ENCODE measurements around the gene SMIM24.
"Not testable (repeated sequence)": the region's sequence is repeated elsewhere in the genome, so short reads cannot be mapped to it uniquely, and the experiment has no call there.

SMIM24 gene

GRCh38 chr19:3448616-3449334, 31.6 kb downstream of the SMIM24 start:
- no peaks in the 10 kb centered on the region for H3K4me1 ChIP-seq (ENCODE audit: insufficient read depth, low read length, poor library complexity, severe bottlenecking)
- no peak overlapping the region for H3K9ac ChIP-seq (ENCODE audit: low read depth, low read length, poor library complexity, severe bottlenecking)
- no peaks in the 10 kb centered on the region for H3K9me2 ChIP-seq (replicated peaks; ENCODE audit: low read depth, low read length)
- H3K4me3 ChIP-seq (ENCODE audit: low read length, poor library complexity, severe bottlenecking): no peak overlapping the region
- H3K79me2 ChIP-seq (ENCODE audit: insufficient read depth, low read length): no peaks in the 10 kb centered on the region
- no peak overlapping the region for H2AFZ ChIP-seq (ENCODE audit: low read length)
- H3K4me2 ChIP-seq (ENCODE audit: low read depth, low read length, poor library complexity, severe bottlenecking): no peak overlapping the region
- TF ChIP-seq CTCF (conservative IDR thresholded peaks at IDR 0.05; ENCODE audit: low read length): no peak
- TF ChIP-seq EZH2phosphoT487 (IDR thresholded peaks at IDR 0.05; ENCODE audit: borderline replicate concordance): no peak
- peaks cover 58% of the 10 kb centered on the region; the same call in 1 of the 2 replicates for H3K36me3 ChIP-seq (ENCODE audit: insufficient read depth, low read length)
- H3K27me3 ChIP-seq (ENCODE audit: insufficient read depth, low read length, poor library complexity, severe bottlenecking): no peaks in the 10 kb centered on the region
- no peaks in the 10 kb centered on the region for H3K9me3 ChIP-seq (ENCODE audit: insufficient read depth, low read depth, low read length)
- H3F3A ChIP-seq (ENCODE audit: low read depth): no peaks in the 10 kb centered on the region
- H4K20me1 ChIP-seq (ENCODE audit: insufficient read depth, low read length, poor library complexity, severe bottlenecking): no peaks in the 10 kb centered on the region

- H3K9me3 ChIP-seq (ENCODE audit: insufficient read depth, low read depth, low read length); H3F3A ChIP-seq (ENCODE audit: low read depth); H3K4me1 ChIP-seq (ENCODE audit: insufficient read depth, low read length, poor library complexity, severe bottlenecking); H4K20me1 ChIP-seq (ENCODE audit: insufficient read depth, low read length, poor library complexity, severe bottlenecking); H3K79me2 ChIP-seq (ENCODE audit: insufficient read depth, low read length); H3K4me2 ChIP-seq (ENCODE audit: low read depth, low read length, poor library complexity, severe bottlenecking); H3K9ac ChIP-seq (ENCODE audit: low read depth, low read length, poor library complexity, severe bottlenecking); H3K9me2 ChIP-seq (replicated peaks; ENCODE audit: low read depth, low read length); H2AFZ ChIP-seq (ENCODE audit: low read length); H3K27me3 ChIP-seq (ENCODE audit: insufficient read depth, low read length, poor library complexity, severe bottlenecking); H3K4me3 ChIP-seq (ENCODE audit: low read length, poor library complexity, severe bottlenecking): not testable (repeated sequence)
- H3K36me3 ChIP-seq (ENCODE audit: insufficient read depth, low read length): peaks cover 49% of the 10 kb centered on the region; the same call in 1 of the 2 replicates
Measured at GRCh38 chr19:3446657-3447056, 33.7 kb downstream of the SMIM24 start.

GRCh38 chr19:3444695-3445234, 35.6 kb downstream of the SMIM24 start:
- Histone ChIP-seq H3K9me2 (replicated peaks; ENCODE audit: low read depth, low read length) (no peaks in the 10 kb centered on the region), H3F3A (ENCODE audit: low read depth) (no peaks in the 10 kb centered on the region), H3K79me2 (ENCODE audit: insufficient read depth, low read length) (no peaks in the 10 kb centered on the region; the same call in 1 of the 2 replicates), H3K4me2 (ENCODE audit: low read depth, low read length, poor library complexity, severe bottlenecking) (no peak overlapping the region), H4K20me1 (ENCODE audit: insufficient read depth, low read length, poor library complexity, severe bottlenecking) (no peaks in the 10 kb centered on the region), H3K27me3 (ENCODE audit: insufficient read depth, low read length, poor library complexity, severe bottlenecking) (no peaks in the 10 kb centered on the region), H3K9me3 (ENCODE audit: insufficient read depth, low read depth, low read length) (no peaks in the 10 kb centered on the region), H3K4me3 (ENCODE audit: low read length, poor library complexity, severe bottlenecking) (no peak overlapping the region), H3K4me1 (ENCODE audit: insufficient read depth, low read length, poor library complexity, severe bottlenecking) (no peaks in the 10 kb centered on the region), H3K9ac (ENCODE audit: low read depth, low read length, poor library complexity, severe bottlenecking) (no peak overlapping the region), H2AFZ (ENCODE audit: low read length) (no peak overlapping the region), H3K36me3 (ENCODE audit: insufficient read depth, low read length) (peaks cover 44% of the 10 kb centered on the region; the same call in 1 of the 2 replicates)
- TF ChIP-seq EZH2phosphoT487 (IDR thresholded peaks at IDR 0.05; ENCODE audit: borderline replicate concordance): no peak
- no peak for TF ChIP-seq CTCF (conservative IDR thresholded peaks at IDR 0.05; ENCODE audit: low read length)
